ENCODE measurements around the gene TSR2. TPM values are rescaled to one million over a fixed set of nuclear protein-coding genes. Genes with fewer than 3 reads are reported as not detected.

The TSR2 gene
- total and polyA plus RNA-seq, 10 of the 15 experiments (the other 5 are each of a cell fraction or from before 2014, with no cell fraction given): 8.5 to 73.2 (median 30.8) TPM

GRCh38 chrX:54439960-54440871, at the start of gene TSR2 (continued):
- TF ChIP-seq RAD21 (IDR thresholded peaks at IDR 0.05; ENCODE audit: insufficient read depth, low read depth, low read length): peak; percentile 38; the same call in 1 of the 2 replicates
- TF ChIP-seq SMC3 (IDR thresholded peaks at IDR 0.05; ENCODE audit: borderline replicate concordance, low read length): no peak
- peak; percentile 54 for TF ChIP-seq KLF5 (IDR thresholded peaks at IDR 0.05; ENCODE audit: partially characterized antibody)
- no peak for TF ChIP-seq SMARCA5 (IDR thresholded peaks at IDR 0.05)
- no peak for TF ChIP-seq BCL11A (IDR thresholded peaks at IDR 0.05; ENCODE audit: low read depth, low read length)
- TF ChIP-seq IKZF1 (conservative IDR thresholded peaks at IDR 0.05): peak; percentile 51
- peak; percentile 89 for TF ChIP-seq TAF1 (IDR thresholded peaks at IDR 0.05; ENCODE audit: borderline replicate concordance, low read depth, low read length)
- TF ChIP-seq ASH2L (IDR thresholded peaks at IDR 0.05; ENCODE audit: borderline replicate concordance, low read depth): no peak
- TF ChIP-seq MTA2 (IDR thresholded peaks at IDR 0.05; ENCODE audit: low read depth): no peak
- TF ChIP-seq MXI1 (IDR thresholded peaks at IDR 0.05; ENCODE audit: low read depth, low read length): peak; percentile 59; the same call in 1 of the 2 replicates
- peak; percentile 89 for TF ChIP-seq RAD51 (IDR thresholded peaks at IDR 0.05)
- TF ChIP-seq CUX1 (IDR thresholded peaks at IDR 0.05; ENCODE audit: insufficient replicate concordance, low read depth, low read length): peak; percentile 68
- TF ChIP-seq ESRRA (IDR thresholded peaks at IDR 0.05; ENCODE audit: low read length): peak; percentile 96
- TF ChIP-seq NKRF (conservative IDR thresholded peaks at IDR 0.05): 0 out of 2 replicates have a peak, but pooled peaks have one; percentile 41
- TF ChIP-seq KDM1A (IDR thresholded peaks at IDR 0.05; ENCODE audit: borderline replicate concordance): no peak
- 0 out of 2 replicates have a peak, but pooled peaks have one; percentile 36 for TF ChIP-seq GABPA (IDR thresholded peaks at IDR 0.05; ENCODE audit: low read depth)
- TF ChIP-seq CTCF (IDR thresholded peaks at IDR 0.05 in 2 of 3, conservative IDR thresholded peaks at IDR 0.05 in 1 of 3; ENCODE audit: control insufficient read depth in 2 of 3, extremely low read depth in 1 of 3, insufficient read depth in 1 of 3, low read depth in 3 of 3, low read length in 3 of 3): peak in 1 of 3 experiments; percentile 15; a peak in 1 of 6 replicates
- TF ChIP-seq NR2C1 (IDR thresholded peaks at IDR 0.05): no peak
- TF ChIP-seq SIX5 (IDR thresholded peaks at IDR 0.05; ENCODE audit: low read depth, low read length, severe bottlenecking): no peak
- peak; percentile 77 for TF ChIP-seq CREB1 (IDR thresholded peaks at IDR 0.05; ENCODE audit: low read depth)
- TF ChIP-seq POLR2AphosphoS5 (IDR thresholded peaks at IDR 0.05; ENCODE audit: low read length): peak; percentile 61; the same call in 1 of the 2 replicates
